Measurements from ENCODE around the gene UBC.

The UBC gene

GRCh38 chr12:124872068-124872719 is 42.3 kb downstream of the UBC start:
- Histone ChIP-seq H3K27me3 (ENCODE audit: insufficient read depth, low read length) (no peaks in the 10 kb centered on the region), H3K79me1 (ENCODE audit: low read length) (no peaks in the 10 kb centered on the region), H3K4me2 (ENCODE audit: low read length) (no peak overlapping the region), H2AK5ac (ENCODE audit: low read length) (no peak overlapping the region), H3K9ac (ENCODE audit: low read length) (no peak overlapping the region), H3K27ac (ENCODE audit: low read depth, low read length) (no peak overlapping the region), H4K12ac (ENCODE audit: low read depth, low read length) (no peak overlapping the region), H3K4ac (ENCODE audit: low read depth, low read length) (no peak overlapping the region), H4K91ac (ENCODE audit: low read depth, low read length) (peak overlapping the region; percentile 30), H3K9me3 (ENCODE audit: insufficient read depth, low read depth, low read length) (no peaks in the 10 kb centered on the region), H3K18ac (ENCODE audit: low read length) (no peak overlapping the region), H3K14ac (ENCODE audit: low read length) (no peak overlapping the region), H2BK120ac (ENCODE audit: insufficient read depth, low read length, poor library complexity) (no peak overlapping the region), H2BK5ac (ENCODE audit: low read depth, low read length, poor library complexity) (no peak overlapping the region), H3K4me3 (ENCODE audit: low read depth, low read length) (no peak overlapping the region), H4K8ac (ENCODE audit: low read depth, low read length) (no peak overlapping the region), H3K4me1 (ENCODE audit: control insufficient read depth in 1 of 2, insufficient read depth in 2 of 2, low read length in 2 of 2) (no peaks in the 10 kb centered on the region), H3K79me2 (ENCODE audit: control insufficient read depth, insufficient read depth, low read length, poor library complexity) (no peaks in the 10 kb centered on the region), H2AFZ (ENCODE audit: insufficient read depth, low read length, poor library complexity) (no peak overlapping the region), H2BK12ac (ENCODE audit: low read length) (no peak overlapping the region), H3K36me3 (ENCODE audit: control insufficient read depth in 1 of 2, insufficient read depth in 2 of 2, low read length in 2 of 2) (no peaks in the 10 kb centered on the region), H3K23ac (ENCODE audit: low read length) (no peak overlapping the region)
- no peak for DNase-seq
- no CpG with 5 or more reads among the region's 11 CpGs for WGBS (ENCODE audit: extremely low coverage, insufficient coverage, insufficient read length)

DNA sequence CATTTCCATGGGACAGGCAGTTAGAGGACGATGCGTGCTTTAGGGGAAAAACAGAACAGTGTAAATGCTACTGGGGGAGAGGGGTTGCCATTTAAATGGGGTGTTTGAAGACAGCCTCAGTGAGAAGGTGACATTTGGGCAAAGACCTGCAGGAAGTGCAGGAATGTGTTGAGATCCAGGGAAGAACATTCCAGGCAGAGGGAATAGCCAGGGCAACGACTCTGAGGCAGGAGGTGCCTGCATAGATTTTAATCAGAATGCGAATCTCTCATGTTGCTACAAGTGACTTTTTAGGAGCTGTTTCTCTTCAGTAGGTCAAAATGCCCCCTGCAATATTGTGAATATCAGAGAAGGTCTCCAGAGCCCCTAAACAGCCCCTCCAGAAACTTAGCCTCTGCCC is 43.2 kb downstream of the UBC start:
- no peak overlapping the region for H3K4me2 ChIP-seq (ENCODE audit: low read length)
- H3K4ac ChIP-seq (ENCODE audit: low read depth, low read length) = no peak overlapping the region
- no peak overlapping the region for H3K27ac ChIP-seq (ENCODE audit: low read depth, low read length)
- H4K8ac ChIP-seq (ENCODE audit: low read depth, low read length) = no peak overlapping the region
- DNase-seq = peak in 1 of 2 donors; percentile 70
- no peak overlapping the region for H3K4me3 ChIP-seq (ENCODE audit: low read depth, low read length)
- no peak overlapping the region for H2BK120ac ChIP-seq (ENCODE audit: insufficient read depth, low read length, poor library complexity)
- no peaks in the 10 kb centered on the region for H3K4me1 ChIP-seq (ENCODE audit: control insufficient read depth in 1 of 2, insufficient read depth in 2 of 2, low read length in 2 of 2)
- WGBS (ENCODE audit: extremely low coverage, insufficient coverage, insufficient read length) = no CpG with 5 or more reads among the region's 4 CpGs
- no peak overlapping the region for H3K14ac ChIP-seq (ENCODE audit: low read length)
- no peaks in the 10 kb centered on the region for H3K27me3 ChIP-seq (ENCODE audit: insufficient read depth, low read length)
- H2BK5ac ChIP-seq (ENCODE audit: low read depth, low read length, poor library complexity) = no peak overlapping the region
- no peak overlapping the region for H2BK12ac ChIP-seq (ENCODE audit: low read length)
- no peak overlapping the region for H3K23ac ChIP-seq (ENCODE audit: low read length)
- H3K18ac ChIP-seq (ENCODE audit: low read length) = no peak overlapping the region
- H2AK5ac ChIP-seq (ENCODE audit: low read length) = no peak overlapping the region
- no peaks in the 10 kb centered on the region for H3K36me3 ChIP-seq (ENCODE audit: control insufficient read depth in 1 of 2, insufficient read depth in 2 of 2, low read length in 2 of 2)
- no peaks in the 10 kb centered on the region for H3K79me1 ChIP-seq (ENCODE audit: low read length)
- H4K12ac ChIP-seq (ENCODE audit: low read depth, low read length) = no peak overlapping the region
- no peak overlapping the region for H3K9ac ChIP-seq (ENCODE audit: low read length)
- no peaks in the 10 kb centered on the region for H3K9me3 ChIP-seq (ENCODE audit: insufficient read depth, low read depth, low read length)
- no peak overlapping the region for H2AFZ ChIP-seq (ENCODE audit: insufficient read depth, low read length, poor library complexity)
- H4K91ac ChIP-seq (ENCODE audit: low read depth, low read length) = no peak overlapping the region
- H3K79me2 ChIP-seq (ENCODE audit: control insufficient read depth, insufficient read depth, low read length, poor library complexity) = no peaks in the 10 kb centered on the region

- H4K12ac ChIP-seq (ENCODE audit: low read depth, low read length) = no peak overlapping the region
- no peak overlapping the region for H3K4me2 ChIP-seq (ENCODE audit: low read length)
- no peaks in the 10 kb centered on the region for H3K4me1 ChIP-seq (ENCODE audit: control insufficient read depth in 1 of 2, insufficient read depth in 2 of 2, low read length in 2 of 2)
- no peak overlapping the region for H2BK120ac ChIP-seq (ENCODE audit: insufficient read depth, low read length, poor library complexity)
- WGBS (ENCODE audit: extremely low coverage, insufficient coverage, insufficient read length) = no CpG with 5 or more reads among the region's 4 CpGs
- no peak overlapping the region for H3K4ac ChIP-seq (ENCODE audit: low read depth, low read length)
- no peaks in the 10 kb centered on the region for H3K79me1 ChIP-seq (ENCODE audit: low read length)
- no peak overlapping the region for H2AK5ac ChIP-seq (ENCODE audit: low read length)
- no peak overlapping the region for H2BK5ac ChIP-seq (ENCODE audit: low read depth, low read length, poor library complexity)
- H3K14ac ChIP-seq (ENCODE audit: low read length) = no peak overlapping the region
- no peak for DNase-seq
- no peak overlapping the region for H2AFZ ChIP-seq (ENCODE audit: insufficient read depth, low read length, poor library complexity)
- no peaks in the 10 kb centered on the region for H3K27me3 ChIP-seq (ENCODE audit: insufficient read depth, low read length)
- no peak overlapping the region for H2BK12ac ChIP-seq (ENCODE audit: low read length)
- H4K8ac ChIP-seq (ENCODE audit: low read depth, low read length) = no peak overlapping the region
- no peaks in the 10 kb centered on the region for H3K9me3 ChIP-seq (ENCODE audit: insufficient read depth, low read depth, low read length)
- no peak overlapping the region for H3K18ac ChIP-seq (ENCODE audit: low read length)
- no peak overlapping the region for H3K9ac ChIP-seq (ENCODE audit: low read length)
- no peak overlapping the region for H3K4me3 ChIP-seq (ENCODE audit: low read depth, low read length)
- no peak overlapping the region for H3K27ac ChIP-seq (ENCODE audit: low read depth, low read length)
- no peak overlapping the region for H3K23ac ChIP-seq (ENCODE audit: low read length)
- no peaks in the 10 kb centered on the region for H3K36me3 ChIP-seq (ENCODE audit: control insufficient read depth in 1 of 2, insufficient read depth in 2 of 2, low read length in 2 of 2)
- H3K79me2 ChIP-seq (ENCODE audit: control insufficient read depth, insufficient read depth, low read length, poor library complexity) = no peaks in the 10 kb centered on the region
- no peak overlapping the region for H4K91ac ChIP-seq (ENCODE audit: low read depth, low read length)
Measured at GRCh38 chr12:124870515-124870914, 43.9 kb downstream of the UBC start.

DNA sequence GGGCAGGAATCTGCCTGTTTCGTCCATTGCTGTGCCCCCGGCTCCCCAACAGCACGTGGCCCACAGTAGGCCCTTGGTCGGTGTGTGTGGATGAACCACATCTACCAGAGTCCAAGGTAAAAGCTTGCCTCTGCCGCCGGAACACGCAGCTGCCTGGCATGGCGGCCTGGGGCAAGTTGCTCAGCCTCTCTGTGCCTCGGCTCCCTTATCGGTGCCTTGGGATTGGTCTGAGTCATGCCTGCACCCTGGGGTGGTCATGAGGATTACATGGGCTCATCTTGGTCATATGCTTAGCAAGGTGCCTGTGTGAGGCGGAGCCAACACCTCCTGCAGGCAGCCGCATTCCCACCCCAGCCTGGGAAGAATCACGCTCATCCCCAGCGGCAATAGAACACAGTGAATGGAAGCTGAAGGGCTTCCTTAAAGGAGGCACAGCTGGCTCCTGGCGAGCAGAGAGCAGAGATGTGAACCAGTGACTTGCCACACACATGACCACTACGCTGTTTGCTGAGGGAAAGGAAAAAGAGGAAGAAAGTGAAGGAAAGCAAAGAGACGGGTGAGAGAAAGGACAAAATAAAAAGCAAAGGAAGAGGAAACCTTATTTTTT is 45.3 kb downstream of the UBC start:
- Histone ChIP-seq H2AK5ac (ENCODE audit: low read length) (no peak overlapping the region), H3K14ac (ENCODE audit: low read length) (no peak overlapping the region), H2BK120ac (ENCODE audit: insufficient read depth, low read length, poor library complexity) (no peak overlapping the region), H2BK12ac (ENCODE audit: low read length) (no peak overlapping the region), H2AFZ (ENCODE audit: insufficient read depth, low read length, poor library complexity) (no peak overlapping the region), H3K4me1 (ENCODE audit: control insufficient read depth in 1 of 2, insufficient read depth in 2 of 2, low read length in 2 of 2) (peaks cover under 1 to 2% of the 10 kb centered on the region in 2 experiments), H4K8ac (ENCODE audit: low read depth, low read length) (no peak overlapping the region), H4K12ac (ENCODE audit: low read depth, low read length) (no peak overlapping the region), H3K27ac (ENCODE audit: low read depth, low read length) (no peak overlapping the region), H3K18ac (ENCODE audit: low read length) (no peak overlapping the region), H3K9ac (ENCODE audit: low read length) (no peak overlapping the region), H3K9me3 (ENCODE audit: insufficient read depth, low read depth, low read length) (no peaks in the 10 kb centered on the region), H2BK5ac (ENCODE audit: low read depth, low read length, poor library complexity) (no peak overlapping the region), H3K4me3 (ENCODE audit: low read depth, low read length) (no peak overlapping the region), H3K79me2 (ENCODE audit: control insufficient read depth, insufficient read depth, low read length, poor library complexity) (no peaks in the 10 kb centered on the region), H4K91ac (ENCODE audit: low read depth, low read length) (no peak overlapping the region), H3K27me3 (ENCODE audit: insufficient read depth, low read length) (no peaks in the 10 kb centered on the region), H3K23ac (ENCODE audit: low read length) (no peak overlapping the region), H3K36me3 (ENCODE audit: control insufficient read depth in 1 of 2, insufficient read depth in 2 of 2, low read length in 2 of 2) (no peaks in the 10 kb centered on the region), H3K4me2 (ENCODE audit: low read length) (no peak overlapping the region), H3K79me1 (ENCODE audit: low read length) (peaks cover 3% of the 10 kb centered on the region), H3K4ac (ENCODE audit: low read depth, low read length) (no peak overlapping the region)
- WGBS (ENCODE audit: extremely low coverage, insufficient coverage, insufficient read length) = no CpG with 5 or more reads among the region's 17 CpGs
- peak; percentile 95 to 98 for DNase-seq

Data from trophoblast cell (in vitro differentiated cells and primary cell).